ENCODE data around the gene PRR23E.

The PRR23E gene

GRCh38 chr3:127228866-127229265 lies 35.9 kb downstream of the PRR23E start:
- TF ChIP-seq SIN3A (IDR thresholded peaks at IDR 0.05; ENCODE audit: borderline replicate concordance, insufficient read depth, low read length) (no peak), FOXP2 (optimal IDR thresholded peaks at IDR 0.05; ENCODE audit: borderline replicate concordance, extremely low read depth, extremely low read length, insufficient read depth) (no peak), TAF1 (IDR thresholded peaks at IDR 0.05; ENCODE audit: borderline replicate concordance, insufficient read depth, low read length) (no peak), POLR2AphosphoS5 (IDR thresholded peaks at IDR 0.05; ENCODE audit: low read depth, low read length) (no peak)
- TF ChIP-seq, protein P1, sequence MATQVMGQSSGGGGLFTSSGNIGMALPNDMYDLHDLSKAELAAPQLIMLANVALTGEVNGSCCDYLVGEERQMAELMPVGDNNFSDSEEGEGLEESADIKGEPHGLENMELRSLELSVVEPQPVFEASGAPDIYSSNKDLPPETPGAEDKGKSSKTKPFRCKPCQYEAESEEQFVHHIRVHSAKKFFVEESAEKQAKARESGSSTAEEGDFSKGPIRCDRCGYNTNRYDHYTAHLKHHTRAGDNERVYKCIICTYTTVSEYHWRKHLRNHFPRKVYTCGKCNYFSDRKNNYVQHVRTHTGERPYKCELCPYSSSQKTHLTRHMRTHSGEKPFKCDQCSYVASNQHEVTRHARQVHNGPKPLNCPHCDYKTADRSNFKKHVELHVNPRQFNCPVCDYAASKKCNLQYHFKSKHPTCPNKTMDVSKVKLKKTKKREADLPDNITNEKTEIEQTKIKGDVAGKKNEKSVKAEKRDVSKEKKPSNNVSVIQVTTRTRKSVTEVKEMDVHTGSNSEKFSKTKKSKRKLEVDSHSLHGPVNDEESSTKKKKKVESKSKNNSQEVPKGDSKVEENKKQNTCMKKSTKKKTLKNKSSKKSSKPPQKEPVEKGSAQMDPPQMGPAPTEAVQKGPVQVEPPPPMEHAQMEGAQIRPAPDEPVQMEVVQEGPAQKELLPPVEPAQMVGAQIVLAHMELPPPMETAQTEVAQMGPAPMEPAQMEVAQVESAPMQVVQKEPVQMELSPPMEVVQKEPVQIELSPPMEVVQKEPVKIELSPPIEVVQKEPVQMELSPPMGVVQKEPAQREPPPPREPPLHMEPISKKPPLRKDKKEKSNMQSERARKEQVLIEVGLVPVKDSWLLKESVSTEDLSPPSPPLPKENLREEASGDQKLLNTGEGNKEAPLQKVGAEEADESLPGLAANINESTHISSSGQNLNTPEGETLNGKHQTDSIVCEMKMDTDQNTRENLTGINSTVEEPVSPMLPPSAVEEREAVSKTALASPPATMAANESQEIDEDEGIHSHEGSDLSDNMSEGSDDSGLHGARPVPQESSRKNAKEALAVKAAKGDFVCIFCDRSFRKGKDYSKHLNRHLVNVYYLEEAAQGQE (IDR thresholded peaks at IDR 0.05; ENCODE audit: insufficient read depth in 1 of 2, low read depth in 2 of 2, low read length in 2 of 2) = no peak

DNA sequence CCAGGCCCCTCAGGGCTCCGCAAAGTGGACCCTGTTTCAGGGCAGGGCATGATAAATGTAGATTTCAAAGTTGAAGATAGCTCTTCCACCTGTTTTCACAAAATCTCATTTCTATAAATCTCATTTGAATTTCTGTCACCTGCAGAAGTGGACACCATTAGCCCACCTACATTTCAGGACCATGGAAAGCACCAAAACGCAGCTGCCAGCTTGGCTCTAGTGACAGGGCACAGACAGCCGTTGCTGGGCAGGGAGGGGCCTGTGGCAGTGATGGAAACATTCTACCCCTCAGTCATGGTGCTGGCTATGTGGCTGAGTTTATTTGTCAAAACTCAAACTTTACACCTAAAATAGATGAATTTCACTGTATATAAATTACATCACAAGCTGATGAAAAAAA lies 40.4 kb downstream of the PRR23E start:
- TF ChIP-seq, protein P1 (IDR thresholded peaks at IDR 0.05; ENCODE audit: insufficient read depth in 1 of 2, low read depth in 2 of 2, low read length in 2 of 2) = peak; percentile 87 to 94
- TF ChIP-seq POLR2AphosphoS5 (IDR thresholded peaks at IDR 0.05; ENCODE audit: low read depth, low read length) (no peak), SIN3A (IDR thresholded peaks at IDR 0.05; ENCODE audit: borderline replicate concordance, insufficient read depth, low read length) (no peak), FOXP2 (optimal IDR thresholded peaks at IDR 0.05; ENCODE audit: borderline replicate concordance, extremely low read depth, extremely low read length, insufficient read depth) (no peak)

GRCh38 chr3:127234778-127235177 lies 41.8 kb downstream of the PRR23E start:
- TF ChIP-seq SIN3A (IDR thresholded peaks at IDR 0.05; ENCODE audit: borderline replicate concordance, insufficient read depth, low read length) (no peak), TAF1 (IDR thresholded peaks at IDR 0.05; ENCODE audit: borderline replicate concordance, insufficient read depth, low read length) (no peak), FOXP2 (optimal IDR thresholded peaks at IDR 0.05; ENCODE audit: borderline replicate concordance, extremely low read depth, extremely low read length, insufficient read depth) (no peak), POLR2AphosphoS5 (IDR thresholded peaks at IDR 0.05; ENCODE audit: low read depth, low read length) (no peak)
- TF ChIP-seq, protein P1 (IDR thresholded peaks at IDR 0.05; ENCODE audit: insufficient read depth in 1 of 2, low read depth in 2 of 2, low read length in 2 of 2) = no peak

DNA sequence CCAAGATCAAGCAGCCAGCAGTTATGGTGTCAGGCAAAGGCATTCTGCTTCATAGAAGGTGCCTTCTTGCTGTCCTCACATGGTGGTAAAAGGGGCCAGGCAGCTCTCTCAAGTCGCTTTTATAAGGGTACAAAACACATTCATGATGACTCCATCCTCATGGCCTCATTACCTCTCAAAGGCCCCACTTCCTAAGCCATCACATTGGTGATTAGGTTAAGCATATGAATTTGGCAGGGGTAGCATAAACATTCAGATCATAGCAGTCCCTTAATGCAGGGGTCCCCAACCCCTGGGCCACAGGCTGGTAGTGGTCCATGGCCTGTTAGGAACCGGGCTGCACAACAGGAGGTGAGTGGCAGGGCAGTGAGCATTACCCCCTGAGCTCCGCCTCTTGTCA lies 42.8 kb downstream of the PRR23E start:
- no peak for TF ChIP-seq FOXP2 (optimal IDR thresholded peaks at IDR 0.05; ENCODE audit: borderline replicate concordance, extremely low read depth, extremely low read length, insufficient read depth)
- TF ChIP-seq, protein P1 (IDR thresholded peaks at IDR 0.05; ENCODE audit: insufficient read depth in 1 of 2, low read depth in 2 of 2, low read length in 2 of 2) = no peak
- TF ChIP-seq TAF1 (IDR thresholded peaks at IDR 0.05; ENCODE audit: borderline replicate concordance, insufficient read depth, low read length) = no peak
- no peak for TF ChIP-seq POLR2AphosphoS5 (IDR thresholded peaks at IDR 0.05; ENCODE audit: low read depth, low read length)

DNA sequence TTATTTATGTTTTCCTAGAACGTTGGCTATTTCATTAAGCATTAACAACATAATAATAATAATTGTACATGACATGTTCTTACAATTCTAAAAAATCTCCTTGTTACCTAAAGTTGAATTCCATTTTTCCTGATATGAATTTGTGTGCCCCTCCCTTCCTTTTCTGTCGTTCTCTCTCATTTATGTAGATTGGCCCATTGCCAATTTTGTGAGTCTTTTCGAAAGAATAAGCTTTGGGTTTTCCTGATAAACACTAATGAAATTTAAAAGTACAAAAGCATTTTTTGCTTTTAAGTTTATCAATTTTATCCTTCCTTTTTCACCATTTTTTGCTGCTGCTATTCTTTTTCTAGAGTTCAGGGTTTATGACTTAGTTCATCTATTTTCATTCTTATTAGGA lies 44.9 kb downstream of the PRR23E start:
- TF ChIP-seq POLR2AphosphoS5 (IDR thresholded peaks at IDR 0.05; ENCODE audit: low read depth, low read length) (no peak), TAF1 (IDR thresholded peaks at IDR 0.05; ENCODE audit: borderline replicate concordance, insufficient read depth, low read length) (no peak), FOXP2 (optimal IDR thresholded peaks at IDR 0.05; ENCODE audit: borderline replicate concordance, extremely low read depth, extremely low read length, insufficient read depth) (no peak), SIN3A (IDR thresholded peaks at IDR 0.05; ENCODE audit: borderline replicate concordance, insufficient read depth, low read length) (no peak)
- TF ChIP-seq, protein P1 (IDR thresholded peaks at IDR 0.05; ENCODE audit: insufficient read depth in 1 of 2, low read depth in 2 of 2, low read length in 2 of 2) = no peak

Data from PFSK-1 (cell line).